Measurements from ENCODE around the gene TNFRSF6B.

GRCh38 chr20:63706852-63707557 is 10.6 kb downstream of the TNFRSF6B start:
- TF ChIP-seq, protein P1, sequence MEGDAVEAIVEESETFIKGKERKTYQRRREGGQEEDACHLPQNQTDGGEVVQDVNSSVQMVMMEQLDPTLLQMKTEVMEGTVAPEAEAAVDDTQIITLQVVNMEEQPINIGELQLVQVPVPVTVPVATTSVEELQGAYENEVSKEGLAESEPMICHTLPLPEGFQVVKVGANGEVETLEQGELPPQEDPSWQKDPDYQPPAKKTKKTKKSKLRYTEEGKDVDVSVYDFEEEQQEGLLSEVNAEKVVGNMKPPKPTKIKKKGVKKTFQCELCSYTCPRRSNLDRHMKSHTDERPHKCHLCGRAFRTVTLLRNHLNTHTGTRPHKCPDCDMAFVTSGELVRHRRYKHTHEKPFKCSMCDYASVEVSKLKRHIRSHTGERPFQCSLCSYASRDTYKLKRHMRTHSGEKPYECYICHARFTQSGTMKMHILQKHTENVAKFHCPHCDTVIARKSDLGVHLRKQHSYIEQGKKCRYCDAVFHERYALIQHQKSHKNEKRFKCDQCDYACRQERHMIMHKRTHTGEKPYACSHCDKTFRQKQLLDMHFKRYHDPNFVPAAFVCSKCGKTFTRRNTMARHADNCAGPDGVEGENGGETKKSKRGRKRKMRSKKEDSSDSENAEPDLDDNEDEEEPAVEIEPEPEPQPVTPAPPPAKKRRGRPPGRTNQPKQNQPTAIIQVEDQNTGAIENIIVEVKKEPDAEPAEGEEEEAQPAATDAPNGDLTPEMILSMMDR (IDR thresholded peaks at IDR 0.05), result no peak; the same call in 1 of the 2 replicates
- no peak for TF ChIP-seq POLR2AphosphoS5 (IDR thresholded peaks at IDR 0.05; ENCODE audit: low read depth, low read length)

Data from Panc1 (cell line).